ENCODE measurements around the gene REXO1.
A peak's percentile ranks its signal among the peaks of the same experiment; 100 is the strongest.
"Not testable (repeated sequence)": the region's sequence is repeated elsewhere in the genome, so short reads cannot be mapped to it uniquely, and the experiment has no call there.

REXO1 gene, protein sequence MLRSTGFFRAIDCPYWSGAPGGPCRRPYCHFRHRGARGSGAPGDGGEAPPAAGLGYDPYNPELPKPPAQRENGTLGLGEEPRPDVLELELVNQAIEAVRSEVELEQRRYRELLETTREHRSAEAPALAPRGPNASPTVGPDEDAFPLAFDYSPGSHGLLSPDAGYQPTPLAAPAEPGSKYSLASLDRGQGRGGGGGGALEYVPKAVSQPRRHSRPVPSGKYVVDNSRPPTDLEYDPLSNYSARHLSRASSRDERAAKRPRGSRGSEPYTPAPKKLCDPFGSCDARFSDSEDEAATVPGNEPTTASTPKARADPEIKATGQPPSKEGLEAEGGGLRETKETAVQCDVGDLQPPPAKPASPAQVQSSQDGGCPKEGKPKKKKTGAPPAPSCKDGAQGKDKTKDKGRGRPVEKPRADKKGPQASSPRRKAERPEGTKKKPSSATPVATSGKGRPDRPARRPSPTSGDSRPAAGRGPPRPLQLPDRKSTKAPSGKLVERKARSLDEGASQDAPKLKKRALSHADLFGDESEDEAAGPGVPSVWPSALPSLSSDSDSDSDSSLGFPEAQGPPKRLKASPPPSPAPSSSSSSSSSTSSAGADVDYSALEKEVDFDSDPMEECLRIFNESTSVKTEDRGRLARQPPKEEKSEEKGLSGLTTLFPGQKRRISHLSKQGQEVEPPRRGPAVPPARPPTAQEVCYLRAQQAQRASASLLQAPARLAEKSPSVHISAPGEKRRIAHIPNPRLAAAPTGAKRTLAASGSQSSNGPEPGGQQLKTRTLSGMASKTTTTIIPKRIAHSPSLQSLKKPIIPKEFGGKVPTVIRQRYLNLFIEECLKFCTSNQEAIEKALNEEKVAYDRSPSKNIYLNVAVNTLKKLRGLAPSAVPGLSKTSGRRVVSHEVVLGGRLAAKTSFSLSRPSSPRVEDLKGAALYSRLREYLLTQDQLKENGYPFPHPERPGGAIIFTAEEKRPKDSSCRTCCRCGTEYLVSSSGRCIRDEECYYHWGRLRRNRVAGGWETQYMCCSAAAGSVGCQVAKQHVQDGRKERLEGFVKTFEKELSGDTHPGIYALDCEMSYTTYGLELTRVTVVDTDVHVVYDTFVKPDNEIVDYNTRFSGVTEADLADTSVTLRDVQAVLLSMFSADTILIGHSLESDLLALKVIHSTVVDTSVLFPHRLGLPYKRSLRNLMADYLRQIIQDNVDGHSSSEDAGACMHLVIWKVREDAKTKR

GRCh38 chr19:1848399-1849131 lies at the start of gene REXO1:
TSS of gene REXO1 (minus strand) at chr19:1848483. CDS start at chr19:1848358, 125 bp downstream.
- H3K9ac ChIP-seq (ENCODE audit: low read depth, low read length) = peak within 1 kb of the TSS; percentile 96
- H3K9me3 ChIP-seq (ENCODE audit: control insufficient read depth, insufficient read depth, low read length) = no peaks in the 10 kb centered on the region
- peaks cover 8% of the 10 kb centered on the region; the same call in 1 of the 2 replicates for H3K4me1 ChIP-seq (ENCODE audit: insufficient read depth, low read length)
- no peaks in the 10 kb centered on the region for H3K36me3 ChIP-seq (ENCODE audit: insufficient read depth, low read length)

- Histone ChIP-seq H3K4me1 (ENCODE audit: insufficient read depth, low read length) (no peaks in the 10 kb centered on the region; the same call in 1 of the 2 replicates), H3K36me3 (ENCODE audit: insufficient read depth, low read length) (no peaks in the 10 kb centered on the region), H3K9me3 (ENCODE audit: control insufficient read depth, insufficient read depth, low read length) (no peaks in the 10 kb centered on the region), H3K9ac (ENCODE audit: low read depth, low read length) (no peak overlapping the region)
Measured at GRCh38 chr19:1896508-1896907, 48.2 kb upstream of the REXO1 start.

DNA sequence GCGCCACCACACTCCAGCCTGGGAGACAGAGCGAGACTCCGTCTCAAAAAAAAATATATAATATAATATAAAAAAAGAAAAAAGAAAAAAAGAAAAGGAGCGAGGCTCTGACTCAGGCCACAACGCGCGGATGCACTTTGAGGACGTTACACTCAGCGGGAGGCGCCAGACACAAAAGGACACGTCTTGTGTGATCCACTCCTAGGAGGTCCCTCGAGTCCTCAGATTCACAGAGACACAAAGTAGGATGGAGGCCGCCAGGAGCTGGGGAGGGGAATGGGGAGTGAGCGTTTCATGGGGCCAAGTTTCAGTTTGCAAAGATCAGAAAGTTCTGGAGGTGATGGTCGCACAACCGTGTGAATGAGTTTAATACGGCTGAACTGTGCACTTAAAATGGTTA lies 45.5 kb upstream of the REXO1 start:
- no peaks in the 10 kb centered on the region for H3K36me3 ChIP-seq (ENCODE audit: insufficient read depth, low read length)
- H3K9ac ChIP-seq (ENCODE audit: low read depth, low read length) = no peak overlapping the region
- no peaks in the 10 kb centered on the region for H3K9me3 ChIP-seq (ENCODE audit: control insufficient read depth, insufficient read depth, low read length)
- no peaks in the 10 kb centered on the region; the same call in 1 of the 2 replicates for H3K4me1 ChIP-seq (ENCODE audit: insufficient read depth, low read length)

- H3K9me3 ChIP-seq (ENCODE audit: control insufficient read depth, insufficient read depth, low read length) = no peaks in the 10 kb centered on the region
- H3K4me1 ChIP-seq (ENCODE audit: insufficient read depth, low read length) = peaks cover 6% of the 10 kb centered on the region; the same call in 1 of the 2 replicates
- H3K9ac ChIP-seq (ENCODE audit: low read depth, low read length) = no peak overlapping the region
- H3K36me3 ChIP-seq (ENCODE audit: insufficient read depth, low read length) = no peaks in the 10 kb centered on the region
Measured at GRCh38 chr19:1889907-1890306, 41.6 kb upstream of the REXO1 start.

- H3K9ac ChIP-seq (ENCODE audit: low read depth, low read length) = no peak overlapping the region
Measured at GRCh38 chr19:1888385-1888784, 40.1 kb upstream of the REXO1 start.

GRCh38 chr19:1886360-1886759 lies 38.1 kb upstream of the REXO1 start:
- peaks cover 20% of the 10 kb centered on the region for H3K4me1 ChIP-seq (ENCODE audit: insufficient read depth, low read length)
- H3K9me3 ChIP-seq (ENCODE audit: control insufficient read depth, insufficient read depth, low read length); H3K36me3 ChIP-seq (ENCODE audit: insufficient read depth, low read length); H3K9ac ChIP-seq (ENCODE audit: low read depth, low read length): not testable (repeated sequence)

More at GRCh38 chr19:1888385-1888784, 40.1 kb upstream of the REXO1 start:
- Histone ChIP-seq H3K9me3 (ENCODE audit: control insufficient read depth, insufficient read depth, low read length) (no peaks in the 10 kb centered on the region), H3K36me3 (ENCODE audit: insufficient read depth, low read length) (no peaks in the 10 kb centered on the region), H3K4me1 (ENCODE audit: insufficient read depth, low read length) (peaks cover 11% of the 10 kb centered on the region; the same call in 1 of the 2 replicates)

GRCh38 chr19:1885398-1886119 lies 37.3 kb upstream of the REXO1 start, which contains the start of gene ABHD17A:
TSS of gene ABHD17A (minus strand) at chr19:1885496. CDS start at chr19:1881566, 3,930 bp downstream.
- not testable (repeated sequence) for H3K9me3 ChIP-seq (ENCODE audit: control insufficient read depth, insufficient read depth, low read length); H3K36me3 ChIP-seq (ENCODE audit: insufficient read depth, low read length)
- Histone ChIP-seq H3K9ac (ENCODE audit: low read depth, low read length) (peak within 1 kb of the TSS; percentile 82), H3K4me1 (ENCODE audit: insufficient read depth, low read length) (peaks cover 20% of the 10 kb centered on the region)

DNA sequence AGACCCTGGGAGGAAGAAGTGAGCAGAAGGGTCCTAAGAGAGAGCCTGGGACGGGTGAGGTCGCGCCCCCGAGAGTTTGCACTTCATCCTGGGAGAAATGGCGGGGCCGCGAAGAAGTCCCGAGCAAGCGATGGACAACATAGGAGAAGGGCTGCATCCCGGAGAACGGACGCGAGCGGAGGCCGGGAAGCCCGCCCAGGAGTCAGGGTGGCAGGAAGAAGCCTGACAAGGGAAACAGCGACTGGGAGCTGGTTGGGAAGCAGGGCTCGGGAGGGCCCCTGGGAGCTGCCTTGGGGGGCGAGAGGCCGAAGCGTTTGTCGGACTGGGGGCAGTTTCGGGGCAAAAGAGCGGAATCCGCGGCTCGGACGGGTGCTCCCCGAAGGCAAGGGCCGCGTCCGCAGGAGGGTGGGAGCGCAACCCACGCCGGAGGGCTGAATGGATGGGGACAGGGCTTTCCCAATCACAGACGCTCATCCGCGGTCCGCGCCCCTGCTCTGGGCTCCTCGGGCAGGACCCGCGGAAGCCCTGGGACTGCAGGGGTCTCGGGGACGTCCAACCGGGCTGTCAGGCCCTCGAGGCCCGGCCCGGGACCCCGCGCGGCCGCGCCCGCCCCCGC lies 36.5 kb upstream of the REXO1 start:
- H3K36me3 ChIP-seq (ENCODE audit: insufficient read depth, low read length) = no peaks in the 10 kb centered on the region
- H3K9ac ChIP-seq (ENCODE audit: low read depth, low read length) = peak overlapping the region; percentile 82
- no peaks in the 10 kb centered on the region for H3K9me3 ChIP-seq (ENCODE audit: control insufficient read depth, insufficient read depth, low read length)
- H3K4me1 ChIP-seq (ENCODE audit: insufficient read depth, low read length) = peaks cover 20% of the 10 kb centered on the region

GRCh38 chr19:1884291-1884718 lies 36.0 kb upstream of the REXO1 start:
- peaks cover 20% of the 10 kb centered on the region for H3K4me1 ChIP-seq (ENCODE audit: insufficient read depth, low read length)

DNA sequence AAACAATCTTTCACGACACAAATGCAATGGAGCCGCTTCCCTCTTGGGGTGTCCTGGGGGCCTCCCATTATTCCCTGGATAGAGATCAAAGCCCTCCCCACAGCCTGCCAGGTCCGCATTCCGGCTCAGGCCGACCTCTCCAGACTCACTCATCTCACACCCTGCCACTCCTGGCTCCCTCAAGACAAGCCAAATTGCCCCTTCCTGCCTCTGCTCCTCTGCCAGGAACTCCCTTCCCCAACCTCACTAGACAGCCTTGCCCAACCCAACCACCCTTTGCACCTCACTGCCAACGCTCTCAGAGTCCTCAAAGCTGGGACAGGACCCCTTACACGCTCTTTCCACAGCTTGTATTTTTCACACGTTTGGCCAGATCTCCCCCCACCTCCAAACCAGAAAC lies 35.5 kb upstream of the REXO1 start:
- peak overlapping the region; percentile 82; the same call in 1 of the 2 replicates for H3K9ac ChIP-seq (ENCODE audit: low read depth, low read length)
- H3K4me1 ChIP-seq (ENCODE audit: insufficient read depth, low read length) = peaks cover 20% of the 10 kb centered on the region
- H3K36me3 ChIP-seq (ENCODE audit: insufficient read depth, low read length) = no peaks in the 10 kb centered on the region
- no peaks in the 10 kb centered on the region for H3K9me3 ChIP-seq (ENCODE audit: control insufficient read depth, insufficient read depth, low read length)

More at GRCh38 chr19:1884291-1884718, 36.0 kb upstream of the REXO1 start:
- no peaks in the 10 kb centered on the region for H3K9me3 ChIP-seq (ENCODE audit: control insufficient read depth, insufficient read depth, low read length)
- peak overlapping the region; percentile 82; the same call in 1 of the 2 replicates for H3K9ac ChIP-seq (ENCODE audit: low read depth, low read length)
- no peaks in the 10 kb centered on the region for H3K36me3 ChIP-seq (ENCODE audit: insufficient read depth, low read length)

GRCh38 chr19:1882786-1883692 lies 34.8 kb upstream of the REXO1 start:
- no peak overlapping the region for H3K9ac ChIP-seq (ENCODE audit: low read depth, low read length)
- peaks cover 20% of the 10 kb centered on the region for H3K4me1 ChIP-seq (ENCODE audit: insufficient read depth, low read length)
- H3K36me3 ChIP-seq (ENCODE audit: insufficient read depth, low read length) = no peaks in the 10 kb centered on the region

More at GRCh38 chr19:1882786-1883692, 34.8 kb upstream of the REXO1 start:
- no peaks in the 10 kb centered on the region for H3K9me3 ChIP-seq (ENCODE audit: control insufficient read depth, insufficient read depth, low read length)

Measured in ES-I3 (cell line).